Stimulated activated naive B cell treated with anti-CD40 and anti-IgM and Interleukin-4, amounts not matched to agents 10 μg/mL and 1 μg/mL and 100 μg/mL, for 72 hours (primary cell): ENCODE results near the gene POU2F1.
A peak's percentile ranks its signal among the peaks of the same experiment; 100 is the strongest.
"Not testable (repeated sequence)": the region's sequence is repeated elsewhere in the genome, so short reads cannot be mapped to it uniquely, and the experiment has no call there.

ENCODE experiments used
- ATAC-seq, 2 donors: fragments of 150-1000 bp; cut with Tn5 transposase; replicated peaks; 2 replicates each; pipeline ENCODE4 v1.10.0; 2021; ENCODE audit warnings: moderate library complexity in 1 of 2
- DNase-seq: peaks from one replicate; pipeline ENCODE4 v3.0.0; 2021
- H3K27ac Mint-ChIP-seq: one replicate; pipeline ENCODE4 v1.8.0; 2022; ENCODE audit warnings: mild to moderate bottlenecking, mixed read lengths
- H3K27me3 Mint-ChIP-seq, 2 donors: one replicate each; pipeline ENCODE4 v1.8.0; 2022; ENCODE audit warnings: mixed read lengths in 2 of 2
- H3K36me3 Mint-ChIP-seq, 2 donors: one replicate each; pipeline ENCODE4 v1.8.0; 2022; ENCODE audit warnings: mixed read lengths in 2 of 2, mild to moderate bottlenecking in 1 of 2
- H3K4me1 Mint-ChIP-seq, 2 donors: one replicate each; pipeline ENCODE4 v1.8.0; 2022; ENCODE audit warnings: mixed read lengths in 2 of 2, mild to moderate bottlenecking in 1 of 2
- H3K4me3 Mint-ChIP-seq, 2 donors: one replicate each; pipeline ENCODE4 v1.8.0; 2022; ENCODE audit warnings: mild to moderate bottlenecking in 2 of 2, mixed read lengths in 2 of 2, moderate library complexity in 1 of 2
- H3K9me3 Mint-ChIP-seq, 2 donors: one replicate each; pipeline ENCODE4 v1.8.0; 2022; ENCODE audit warnings: mixed read lengths in 2 of 2, mild to moderate bottlenecking in 1 of 2

POU2F1 gene

GRCh38 chr1:167231873-167232450, 11.3 kb downstream of the POU2F1 start:
- Mint-ChIP-seq H3K4me1 (peaks cover 34 to 72% of the 10 kb centered on the region in 2 donors), H3K4me3 (no peak overlapping the region), H3K27ac (no peak overlapping the region), H3K9me3 (peaks cover 0 to 2% of the 10 kb centered on the region in 2 donors), H3K27me3 (no peaks in the 10 kb centered on the region), H3K36me3 (no peaks in the 10 kb centered on the region)
- DNase-seq (no peak), ATAC-seq (no peak)

- no peak overlapping the region for H3K27ac Mint-ChIP-seq
- H3K4me1 Mint-ChIP-seq: peaks cover 37 to 75% of the 10 kb centered on the region in 2 donors
- DNase-seq: no peak
- H3K9me3 Mint-ChIP-seq: peaks cover 0 to 2% of the 10 kb centered on the region in 2 donors
- no peaks in the 10 kb centered on the region for H3K27me3 Mint-ChIP-seq
- H3K36me3 Mint-ChIP-seq: no peaks in the 10 kb centered on the region
- ATAC-seq: no peak
- H3K4me3 Mint-ChIP-seq: no peak overlapping the region
These were observed 12.1 kb downstream of the POU2F1 start for GRCh38 chr1:167232801-167233200.

GRCh38 chr1:167233373-167233772, 12.7 kb downstream of the POU2F1 start:
- Mint-ChIP-seq H3K27ac (no peak overlapping the region), H3K4me1 (peaks cover 35 to 69% of the 10 kb centered on the region in 2 donors), H3K4me3 (no peak overlapping the region), H3K27me3 (no peaks in the 10 kb centered on the region), H3K36me3 (no peaks in the 10 kb centered on the region), H3K9me3 (no peaks in the 10 kb centered on the region)
- no peak for DNase-seq
- ATAC-seq: no peak

- Mint-ChIP-seq H3K36me3 (no peaks in the 10 kb centered on the region), H3K27ac (no peak overlapping the region), H3K27me3 (no peaks in the 10 kb centered on the region), H3K9me3 (no peaks in the 10 kb centered on the region), H3K4me3 (no peak overlapping the region), H3K4me1 (peaks cover 20 to 39% of the 10 kb centered on the region in 2 donors)
- DNase-seq (no peak), ATAC-seq (no peak)
These were observed 16.3 kb downstream of the POU2F1 start for GRCh38 chr1:167237000-167237399.

- ATAC-seq (no peak), DNase-seq (no peak)
- Mint-ChIP-seq H3K9me3 (no peaks in the 10 kb centered on the region), H3K27me3 (no peaks in the 10 kb centered on the region), H3K27ac (no peak overlapping the region), H3K36me3 (peaks cover under 1 to 1% of the 10 kb centered on the region in 2 donors), H3K4me1 (peaks cover 25 to 31% of the 10 kb centered on the region in 2 donors), H3K4me3 (no peak overlapping the region)
These were observed 18.0 kb downstream of the POU2F1 start for GRCh38 chr1:167238713-167239112.

- ATAC-seq: no peak
- H3K4me3 Mint-ChIP-seq: no peak overlapping the region
- H3K9me3 Mint-ChIP-seq: peaks cover 3 to 4% of the 10 kb centered on the region in 2 donors
- no peaks in the 10 kb centered on the region for H3K27me3 Mint-ChIP-seq
- H3K4me1 Mint-ChIP-seq: peaks cover 21 to 30% of the 10 kb centered on the region in 2 donors
- no peak for DNase-seq
- no peak overlapping the region for H3K27ac Mint-ChIP-seq
- peaks cover 5 to 6% of the 10 kb centered on the region in 2 donors for H3K36me3 Mint-ChIP-seq
These were observed 18.6 kb downstream of the POU2F1 start for GRCh38 chr1:167239257-167239656.

GRCh38 chr1:167244244-167244643, 23.6 kb downstream of the POU2F1 start:
- no peak for ATAC-seq

GRCh38 chr1:167245168-167245567, 24.5 kb downstream of the POU2F1 start:
- H3K27me3 Mint-ChIP-seq, H3K9me3 Mint-ChIP-seq, ATAC-seq, DNase-seq, H3K4me3 Mint-ChIP-seq, H3K27ac Mint-ChIP-seq: not testable (repeated sequence)
- Mint-ChIP-seq H3K36me3 (peaks cover 5 to 11% of the 10 kb centered on the region in 2 donors), H3K4me1 (peaks cover 27 to 35% of the 10 kb centered on the region in 2 donors)

More at GRCh38 chr1:167244244-167244643, 23.6 kb downstream of the POU2F1 start:
- peaks cover 5 to 11% of the 10 kb centered on the region in 2 donors for H3K36me3 Mint-ChIP-seq
- DNase-seq: no peak
- peaks cover 22 to 26% of the 10 kb centered on the region in 2 donors for H3K4me1 Mint-ChIP-seq
- H3K9me3 Mint-ChIP-seq: peaks cover 3 to 4% of the 10 kb centered on the region in 2 donors
- no peak overlapping the region for H3K27ac Mint-ChIP-seq
- no peak overlapping the region for H3K4me3 Mint-ChIP-seq
- no peaks in the 10 kb centered on the region for H3K27me3 Mint-ChIP-seq

GRCh38 chr1:167246971-167247370, 26.3 kb downstream of the POU2F1 start:
- H3K9me3 Mint-ChIP-seq: peaks cover 3 to 4% of the 10 kb centered on the region in 2 donors
- peaks cover 5 to 11% of the 10 kb centered on the region in 2 donors for H3K36me3 Mint-ChIP-seq
- DNase-seq (no peak), ATAC-seq (no peak)
- H3K4me1 Mint-ChIP-seq: peaks cover 26 to 35% of the 10 kb centered on the region in 2 donors
- no peak overlapping the region for H3K4me3 Mint-ChIP-seq
- no peaks in the 10 kb centered on the region for H3K27me3 Mint-ChIP-seq
- no peak overlapping the region for H3K27ac Mint-ChIP-seq

- ATAC-seq: no peak
- Mint-ChIP-seq H3K36me3 (peaks cover 5 to 11% of the 10 kb centered on the region in 2 donors), H3K4me3 (peak overlapping the region in 1 of 2 donors; percentile 30), H3K27ac (peak overlapping the region; percentile 1), H3K4me1 (peaks cover 25 to 36% of the 10 kb centered on the region in 2 donors), H3K9me3 (peaks cover 3 to 4% of the 10 kb centered on the region in 2 donors), H3K27me3 (no peaks in the 10 kb centered on the region)
- DNase-seq: no peak
These were observed 27.1 kb downstream of the POU2F1 start for GRCh38 chr1:167247754-167248153.

- ATAC-seq (no peak), DNase-seq (no peak)
- H3K4me3 Mint-ChIP-seq: no peak overlapping the region
These were observed 28.3 kb downstream of the POU2F1 start for GRCh38 chr1:167248707-167249642.

GRCh38 chr1:167249702-167250101, 29.0 kb downstream of the POU2F1 start:
- no peak overlapping the region for H3K4me3 Mint-ChIP-seq
- peaks cover 26 to 48% of the 10 kb centered on the region in 2 donors for H3K4me1 Mint-ChIP-seq
- no peak overlapping the region for H3K27ac Mint-ChIP-seq
- peaks cover 0 to 2% of the 10 kb centered on the region in 2 donors for H3K36me3 Mint-ChIP-seq
- no peaks in the 10 kb centered on the region for H3K27me3 Mint-ChIP-seq
- no peaks in the 10 kb centered on the region for H3K9me3 Mint-ChIP-seq
- ATAC-seq (peak; percentile 65 to 85), DNase-seq (no peak)

More at GRCh38 chr1:167248707-167249642, 28.3 kb downstream of the POU2F1 start:
- H3K4me1 Mint-ChIP-seq: peaks cover 27 to 45% of the 10 kb centered on the region in 2 donors
- no peak overlapping the region for H3K27ac Mint-ChIP-seq
- H3K36me3 Mint-ChIP-seq: peaks cover 1 to 7% of the 10 kb centered on the region in 2 donors
- H3K27me3 Mint-ChIP-seq: no peaks in the 10 kb centered on the region
- H3K9me3 Mint-ChIP-seq: peaks cover under 1 to 2% of the 10 kb centered on the region in 2 donors

GRCh38 chr1:167250482-167250881, 29.8 kb downstream of the POU2F1 start:
- Mint-ChIP-seq H3K4me3 (no peak overlapping the region), H3K27me3 (no peaks in the 10 kb centered on the region), H3K36me3 (peaks cover 0 to 2% of the 10 kb centered on the region in 2 donors), H3K4me1 (peaks cover 30 to 56% of the 10 kb centered on the region in 2 donors), H3K27ac (no peak overlapping the region), H3K9me3 (no peaks in the 10 kb centered on the region)
- ATAC-seq (no peak), DNase-seq (no peak)

- H3K27ac Mint-ChIP-seq: no peak overlapping the region
- peaks cover 0 to 11% of the 10 kb centered on the region in 2 donors for H3K36me3 Mint-ChIP-seq
- H3K4me1 Mint-ChIP-seq: peaks cover 37 to 66% of the 10 kb centered on the region in 2 donors
- DNase-seq: no peak
- no peaks in the 10 kb centered on the region for H3K9me3 Mint-ChIP-seq
- H3K4me3 Mint-ChIP-seq: no peak overlapping the region
- no peaks in the 10 kb centered on the region for H3K27me3 Mint-ChIP-seq
- no peak for ATAC-seq
These were observed 30.8 kb downstream of the POU2F1 start for GRCh38 chr1:167251472-167251871.
